HG02623 (cell line): Measurements from ENCODE around the gene UNC13C.

ENCODE experiments used
- ATAC-seq: cut with Tn5 transposase; IDR thresholded peaks from one replicate; pipeline ENCODE4 v1.9.1; 2021; ENCODE audit warnings: moderate library complexity; ENCODE audit not compliant: unreplicated experiment

UNC13C gene

GRCh38 chr15:54102704-54103103, 124.5 kb downstream of the UNC13C start:
- no peak for ATAC-seq

- ATAC-seq = no peak
These were observed 130.8 kb downstream of the UNC13C start for GRCh38 chr15:54109014-54109413.

DNA sequence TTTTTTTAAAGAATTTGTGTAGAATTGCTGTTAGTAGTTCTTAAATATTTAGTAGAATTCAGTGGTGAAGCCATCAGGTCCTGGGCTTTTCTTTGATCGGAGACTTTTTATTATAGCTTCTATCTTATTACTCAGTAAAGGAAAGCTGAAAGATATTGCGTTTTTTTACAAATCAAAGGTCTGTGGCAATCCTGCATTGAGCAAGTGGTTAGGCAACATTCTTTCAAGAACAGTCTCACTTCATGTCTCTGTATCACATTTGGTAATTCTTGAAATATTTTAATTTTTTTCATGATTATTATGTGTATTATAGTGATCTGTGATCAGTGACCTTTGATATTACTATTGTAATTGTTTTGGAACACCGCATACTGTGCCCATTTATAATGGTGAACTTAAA, 140.8 kb downstream of the UNC13C start:
- no peak for ATAC-seq

DNA sequence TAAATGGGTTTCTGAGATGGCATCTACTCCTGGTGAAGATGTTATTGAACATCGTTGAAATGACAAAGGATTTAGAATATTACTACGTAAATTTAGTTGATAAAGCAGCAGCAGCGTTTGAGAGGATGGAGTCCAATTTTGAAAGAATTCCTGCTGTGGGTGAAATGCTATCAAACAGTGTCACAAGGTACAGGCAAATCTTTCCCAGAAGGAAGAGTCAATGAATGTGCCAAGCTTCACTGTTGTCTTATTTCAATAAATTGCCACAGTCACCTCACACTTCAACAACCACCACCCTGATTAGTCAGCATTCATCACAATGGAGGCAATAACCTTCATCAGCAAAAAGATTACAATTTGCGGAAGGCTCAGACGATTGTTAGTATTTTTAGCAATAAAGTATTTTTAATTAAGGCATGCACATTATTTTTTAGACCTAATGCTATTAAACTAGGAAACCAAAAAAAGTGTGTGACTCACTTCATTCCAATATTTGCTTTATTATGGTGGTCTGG, 142.8 kb downstream of the UNC13C start:
- no peak for ATAC-seq

GRCh38 chr15:54127574-54127973, 149.3 kb downstream of the UNC13C start:
- no peak for ATAC-seq

DNA sequence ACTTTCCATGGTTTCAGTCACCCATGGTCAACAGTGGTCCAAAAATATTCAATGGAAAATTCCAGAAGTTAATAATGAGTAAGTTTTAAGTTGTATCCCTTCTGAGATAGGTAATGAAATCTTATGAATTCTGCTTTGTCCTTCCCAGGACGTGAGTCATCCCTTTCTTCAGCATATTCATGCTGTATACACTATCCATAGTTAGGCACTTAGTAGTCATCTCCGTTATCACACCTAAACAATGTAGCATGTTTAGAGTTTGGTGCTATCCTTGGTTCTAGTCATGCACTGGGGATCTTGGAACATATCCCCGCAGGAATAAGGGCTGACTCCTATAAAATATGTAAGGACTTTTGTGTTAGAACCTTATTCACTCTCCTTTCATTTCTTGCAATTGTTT, 153.2 kb downstream of the UNC13C start:
- no peak for ATAC-seq

- no peak for ATAC-seq
These were observed 170.9 kb downstream of the UNC13C start for GRCh38 chr15:54149115-54149531.

DNA sequence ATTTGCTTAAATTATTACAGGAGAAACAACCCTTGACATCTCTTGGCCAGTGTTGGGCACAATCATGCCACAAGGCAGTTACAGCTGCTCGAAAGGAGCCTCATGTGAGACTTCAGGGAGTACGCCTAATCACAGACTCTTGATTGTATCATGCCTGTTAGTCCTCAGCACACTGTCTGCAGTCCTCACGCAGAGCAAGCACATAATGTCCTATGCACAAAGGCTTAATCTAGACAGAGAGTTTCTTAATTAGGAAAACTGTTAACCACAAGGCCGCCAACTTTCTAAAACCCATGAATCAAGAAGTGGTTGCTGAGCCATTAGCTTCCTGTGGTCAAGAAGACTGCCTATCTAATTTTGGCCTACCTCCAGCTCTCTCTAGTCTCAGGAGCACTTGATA, 172.0 kb downstream of the UNC13C start:
- no peak for ATAC-seq

GRCh38 chr15:54159012-54159411, 180.8 kb downstream of the UNC13C start:
- no peak for ATAC-seq

GRCh38 chr15:54187325-54187724, 209.1 kb downstream of the UNC13C start:
- ATAC-seq = no peak

GRCh38 chr15:54197995-54198394, 219.8 kb downstream of the UNC13C start:
- ATAC-seq = no peak

DNA sequence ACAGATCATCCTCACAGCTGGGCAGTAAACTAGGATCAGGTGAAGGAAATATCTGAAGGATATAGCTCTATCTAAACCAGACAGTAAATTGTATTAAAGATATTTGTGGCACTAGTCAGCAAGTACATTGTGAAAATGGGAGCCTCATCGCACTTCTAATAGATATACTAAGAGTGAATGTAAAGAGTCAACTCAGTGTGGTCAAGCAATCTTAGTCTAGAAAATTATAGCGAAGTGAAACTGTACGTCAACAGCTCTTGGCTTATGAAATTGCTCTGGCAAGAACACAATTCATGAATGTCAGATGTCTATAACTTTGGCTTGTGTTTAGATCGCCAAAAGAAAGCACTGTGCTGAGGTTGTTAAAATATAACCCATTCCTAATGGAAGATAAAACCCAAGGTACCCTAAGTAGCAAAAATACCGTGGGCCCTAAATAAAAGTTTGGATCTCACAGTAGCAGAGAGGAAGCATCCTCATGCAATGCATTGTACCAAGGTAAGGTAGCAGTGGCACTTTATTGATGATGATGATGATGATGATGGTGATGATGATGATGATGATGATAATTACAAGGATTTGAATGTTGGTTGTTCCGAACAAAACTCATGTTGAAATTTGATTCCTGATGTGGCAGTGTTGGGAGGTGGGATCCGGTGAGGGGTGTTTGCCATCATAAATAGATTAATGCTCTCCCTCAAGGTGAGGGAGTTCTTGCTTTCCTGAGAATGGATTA, 228.5 kb downstream of the UNC13C start:
- ATAC-seq = no peak

- ATAC-seq = no peak
These were observed 230.5 kb downstream of the UNC13C start for GRCh38 chr15:54208786-54209185.

DNA sequence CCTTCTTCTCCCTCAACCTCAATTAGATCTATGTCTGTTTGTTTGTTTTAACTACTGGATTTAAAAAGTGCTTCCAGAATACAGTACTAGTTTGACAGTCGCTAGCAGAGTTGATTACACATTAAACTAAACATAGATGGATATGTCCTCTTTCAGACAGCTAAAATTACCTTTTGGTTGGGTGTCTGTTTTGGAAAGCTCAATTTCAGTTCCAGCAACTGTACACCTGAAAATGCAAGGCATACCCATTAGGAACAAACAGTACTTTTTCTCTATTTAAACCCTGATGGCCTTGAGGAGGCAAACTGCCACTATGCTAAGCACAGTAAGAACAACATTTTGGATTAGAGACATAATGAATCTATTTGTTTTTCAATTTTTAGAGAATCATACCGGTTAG, 234.4 kb downstream of the UNC13C start:
- ATAC-seq = no peak

DNA sequence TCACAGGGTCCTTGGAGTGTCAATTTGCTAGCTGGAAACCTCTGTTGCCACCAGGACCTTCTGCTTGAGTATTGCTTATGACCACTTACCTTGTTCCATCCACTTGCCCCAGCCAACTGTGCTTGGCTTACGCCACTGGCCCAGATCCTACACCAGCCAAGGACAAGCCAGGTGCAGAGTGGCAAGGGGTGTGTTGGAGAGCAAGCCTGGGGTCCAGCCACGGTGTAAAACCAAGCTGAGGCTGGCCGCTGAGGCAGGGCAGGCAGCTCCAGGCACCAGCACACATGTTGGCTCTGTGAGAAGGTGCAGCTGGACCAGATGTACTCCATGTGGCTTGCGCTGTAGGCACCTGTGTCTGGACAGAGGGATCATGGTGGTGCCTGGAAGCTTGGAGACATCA, 248.2 kb downstream of the UNC13C start:
- no peak for ATAC-seq

- ATAC-seq = no peak
These were observed 249.3 kb downstream of the UNC13C start for GRCh38 chr15:54227569-54227968.

DNA sequence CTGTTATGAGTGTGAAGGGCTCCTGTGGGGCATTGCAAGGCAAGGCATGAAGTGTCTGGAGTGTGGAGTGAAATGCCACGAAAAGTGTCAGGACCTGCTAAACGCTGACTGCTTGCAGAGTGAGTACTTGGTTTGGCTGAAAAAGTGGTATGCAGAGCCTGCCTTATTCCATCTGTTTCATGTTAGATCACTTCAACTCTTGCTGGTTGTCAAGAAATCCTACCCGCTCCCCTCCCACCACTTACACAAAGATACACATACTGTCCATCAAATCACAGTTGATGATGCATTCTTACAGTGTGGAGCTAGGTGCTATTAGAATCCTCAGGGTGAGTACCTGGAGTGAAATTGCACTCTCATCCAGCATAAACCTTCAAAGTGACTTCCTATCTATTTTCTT, 272.1 kb downstream of the UNC13C start:
- no peak for ATAC-seq

DNA sequence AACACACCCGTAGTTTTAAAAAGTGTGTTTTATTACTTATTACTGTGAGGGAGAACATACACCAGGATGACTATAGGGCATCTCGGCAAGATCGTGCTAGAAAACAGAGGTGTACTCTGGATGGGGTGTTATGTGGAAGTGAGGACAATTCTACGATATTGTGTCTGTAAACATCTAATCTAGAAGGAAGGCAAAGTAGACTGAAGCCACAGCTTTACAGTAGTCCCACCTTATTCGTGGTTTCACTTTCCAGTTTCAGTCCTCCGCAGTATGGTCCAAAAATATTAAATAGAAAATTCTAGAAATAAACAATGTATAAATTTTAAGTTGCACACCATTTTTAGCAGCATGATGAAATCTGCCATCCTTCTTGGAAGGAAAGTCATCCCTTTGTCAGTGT, 277.9 kb downstream of the UNC13C start:
- no peak for ATAC-seq

DNA sequence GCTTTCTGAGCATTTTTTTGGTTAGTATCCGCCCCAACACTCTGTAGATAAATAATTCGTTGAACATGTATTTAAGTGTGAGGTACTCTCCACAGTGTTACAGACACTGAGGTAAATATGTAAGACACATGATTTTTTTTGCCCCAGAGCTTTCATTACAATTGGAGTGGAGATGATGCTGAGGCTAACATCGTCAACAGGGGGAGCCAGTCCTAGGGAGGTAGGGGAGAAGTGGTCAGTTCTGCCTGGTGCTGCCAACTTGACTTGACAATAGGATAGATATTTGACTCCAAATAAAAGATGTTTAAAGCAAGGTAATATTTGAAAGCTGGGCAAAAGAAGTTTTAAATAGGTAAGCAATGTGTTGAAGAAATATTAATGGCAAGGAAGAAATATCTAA, 295.7 kb downstream of the UNC13C start:
- no peak for ATAC-seq

DNA sequence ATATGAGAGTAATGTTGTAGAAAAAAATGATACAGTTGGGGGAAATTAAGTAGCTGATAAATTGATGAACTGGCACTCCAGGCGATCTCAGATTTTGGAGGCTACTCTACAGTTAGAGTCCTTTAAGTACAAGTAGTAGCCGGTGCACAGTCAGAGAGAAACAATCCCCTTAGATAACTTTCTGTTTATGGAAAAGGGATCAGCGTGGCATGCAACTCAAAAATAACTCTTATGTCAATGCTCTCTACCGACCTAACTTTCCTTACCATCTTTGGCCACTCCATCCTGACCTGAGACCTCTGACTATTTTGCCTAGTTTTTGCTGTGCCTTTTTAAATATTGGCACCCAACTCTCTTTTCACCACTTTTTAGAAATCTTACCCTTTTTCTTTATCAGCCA, 299.6 kb downstream of the UNC13C start:
- no peak for ATAC-seq

DNA sequence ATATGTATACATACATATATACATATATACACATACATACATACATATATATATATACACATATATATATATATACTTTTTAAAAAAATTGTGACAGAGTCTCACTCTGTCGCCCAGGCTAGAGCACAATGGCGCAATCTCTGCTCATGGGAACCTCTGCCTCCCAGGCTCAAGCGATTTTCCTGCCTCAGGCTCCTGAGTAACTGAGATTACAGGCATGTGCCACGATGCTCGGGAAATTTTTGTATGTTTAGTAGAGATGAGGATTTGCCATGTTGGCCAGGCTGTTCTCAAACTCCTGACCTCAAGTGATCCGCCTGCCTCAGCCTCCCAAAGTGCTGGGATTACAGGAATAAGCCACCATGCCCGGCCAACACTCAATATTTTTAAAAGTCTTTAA, 302.5 kb downstream of the UNC13C start:
- ATAC-seq = no peak

DNA sequence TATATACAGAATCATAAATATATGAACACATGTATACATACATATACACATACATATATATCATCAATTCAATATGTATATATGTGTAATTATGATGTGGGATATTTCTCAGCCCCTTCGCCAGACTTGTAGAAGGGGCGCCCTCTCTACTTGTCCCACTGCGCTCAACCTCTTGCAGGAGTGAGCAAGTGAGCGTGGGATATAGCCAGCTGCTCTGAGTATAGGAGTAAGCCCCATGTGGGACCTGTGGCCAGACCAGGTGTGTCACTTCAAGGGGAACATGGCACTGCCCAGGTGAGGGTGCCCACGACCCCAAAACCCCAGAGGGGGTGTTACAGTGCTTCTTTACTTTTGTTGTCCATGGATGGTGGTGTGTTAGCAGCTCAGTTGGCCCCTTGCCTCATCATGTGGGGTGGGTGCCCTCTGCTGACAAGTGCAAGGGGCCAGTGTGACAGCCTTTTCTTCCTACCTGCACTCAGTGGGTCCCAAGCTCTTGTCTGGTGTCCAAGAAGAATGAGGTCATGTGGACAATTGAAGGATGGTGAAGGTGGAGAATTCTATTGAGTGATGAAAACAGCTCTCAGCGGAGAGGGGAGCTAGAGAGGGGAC, 304.1 kb downstream of the UNC13C start:
- ATAC-seq = no peak

GRCh38 chr15:54288049-54288448, 309.8 kb downstream of the UNC13C start:
- ATAC-seq = no peak
